IPS DF 6.9 (cell line): ENCODE measurements around the gene KCNH2.

ENCODE experiments used
- DNase-seq: peaks from one replicate; pipeline ENCODE4 v3.0.0-alpha.2; 2013; ENCODE audit warnings: low read depth, low spot score
- H3K27ac ChIP-seq: one replicate; pipeline ENCODE4 v1.5.1; 2013; ENCODE audit warnings: low read length, control low read depth
- H3K27me3 ChIP-seq: 2 replicates; pipeline ENCODE4 v1.6.1; 2013; ENCODE audit warnings: mild to moderate bottlenecking, low read length; ENCODE audit not compliant: control insufficient read depth, insufficient read depth
- H3K36me3 ChIP-seq: 2 replicates; pipeline ENCODE4 v1.6.1; 2013; ENCODE audit warnings: low read length; ENCODE audit not compliant: control insufficient read depth, insufficient read depth
- H3K4me1 ChIP-seq: 2 replicates; pipeline ENCODE4 v1.6.1; 2013; ENCODE audit warnings: low read length; ENCODE audit not compliant: control insufficient read depth, insufficient read depth
- H3K4me3 ChIP-seq: 2 replicates; pipeline ENCODE4 v1.5.1; 2013; ENCODE audit warnings: mild to moderate bottlenecking, low read length
- H3K9me3 ChIP-seq: 2 replicates; pipeline ENCODE4 v1.6.1; 2013; ENCODE audit warnings: low read length, inconsistent platforms; ENCODE audit not compliant: control insufficient read depth, insufficient read depth
- WGBS: extraction: QIAGEN DNeasy Blood & Tissue Kit; methylation state at CpG from one replicate; pipeline ENCODE4 v1.1.7; 2013; ENCODE audit warnings: mixed read lengths, missing lambda C conversion rate; ENCODE audit not compliant: insufficient read length, insufficient coverage; 5-methylcytosine and 5-hydroxymethylcytosine counted together

Gene KCNH2

DNA sequence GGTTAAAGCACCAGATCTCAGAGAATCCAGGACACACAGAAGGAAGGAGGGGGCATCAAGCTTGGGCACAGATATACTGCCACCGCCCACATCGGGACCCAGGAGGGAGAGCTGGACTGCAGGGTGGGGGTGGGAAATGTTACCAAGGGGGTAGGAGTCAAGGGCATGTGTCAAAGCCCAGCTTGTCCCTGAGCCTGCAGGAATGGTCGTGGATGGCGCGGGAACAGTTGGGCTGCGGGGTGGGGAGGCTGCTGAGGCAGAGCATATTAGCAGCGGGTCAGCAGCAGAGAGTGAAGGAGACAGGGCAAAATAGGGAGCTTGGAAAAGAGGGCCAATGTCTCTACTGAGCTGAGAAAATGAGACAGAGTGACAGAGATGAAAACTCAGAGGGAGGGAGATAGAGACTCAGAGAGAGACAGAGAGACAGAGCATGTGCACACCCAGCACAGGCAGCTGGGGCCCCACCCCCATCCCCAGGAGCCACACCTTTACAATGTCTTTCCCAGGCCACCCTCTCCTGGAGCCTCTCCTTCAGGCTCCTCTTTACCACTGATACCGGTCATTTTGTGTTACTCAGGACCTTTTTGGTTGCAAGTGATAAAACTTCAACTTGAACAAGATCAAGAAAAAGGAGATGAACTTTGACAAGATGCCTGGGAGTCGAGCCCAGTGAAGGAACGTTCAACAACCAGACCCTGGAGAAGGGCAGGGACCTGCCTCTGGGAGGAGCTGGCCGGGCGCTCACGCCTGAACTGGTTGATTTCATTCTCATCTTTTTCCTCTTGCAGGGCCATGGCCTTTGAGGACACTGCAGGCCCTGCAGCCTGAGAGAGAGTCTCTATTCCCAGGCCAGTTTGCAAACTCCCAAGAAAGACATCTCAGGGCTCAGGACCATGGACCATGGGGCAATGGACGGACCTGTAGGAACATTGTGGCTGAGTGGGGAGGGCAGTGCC is 75.8 kb downstream of the KCNH2 start:
- WGBS, result no CpG with 5 or more reads among the region's 14 CpGs
- Histone ChIP-seq H3K9me3 (no peaks in the 10 kb centered on the region), H3K27me3 (no peaks in the 10 kb centered on the region; the same call in 1 of the 2 replicates), H3K27ac (no peak overlapping the region), H3K4me1 (peaks cover 3% of the 10 kb centered on the region; the same call in 1 of the 2 replicates), H3K4me3 (no peak overlapping the region), H3K36me3 (no peaks in the 10 kb centered on the region)
- no peak for DNase-seq

DNA sequence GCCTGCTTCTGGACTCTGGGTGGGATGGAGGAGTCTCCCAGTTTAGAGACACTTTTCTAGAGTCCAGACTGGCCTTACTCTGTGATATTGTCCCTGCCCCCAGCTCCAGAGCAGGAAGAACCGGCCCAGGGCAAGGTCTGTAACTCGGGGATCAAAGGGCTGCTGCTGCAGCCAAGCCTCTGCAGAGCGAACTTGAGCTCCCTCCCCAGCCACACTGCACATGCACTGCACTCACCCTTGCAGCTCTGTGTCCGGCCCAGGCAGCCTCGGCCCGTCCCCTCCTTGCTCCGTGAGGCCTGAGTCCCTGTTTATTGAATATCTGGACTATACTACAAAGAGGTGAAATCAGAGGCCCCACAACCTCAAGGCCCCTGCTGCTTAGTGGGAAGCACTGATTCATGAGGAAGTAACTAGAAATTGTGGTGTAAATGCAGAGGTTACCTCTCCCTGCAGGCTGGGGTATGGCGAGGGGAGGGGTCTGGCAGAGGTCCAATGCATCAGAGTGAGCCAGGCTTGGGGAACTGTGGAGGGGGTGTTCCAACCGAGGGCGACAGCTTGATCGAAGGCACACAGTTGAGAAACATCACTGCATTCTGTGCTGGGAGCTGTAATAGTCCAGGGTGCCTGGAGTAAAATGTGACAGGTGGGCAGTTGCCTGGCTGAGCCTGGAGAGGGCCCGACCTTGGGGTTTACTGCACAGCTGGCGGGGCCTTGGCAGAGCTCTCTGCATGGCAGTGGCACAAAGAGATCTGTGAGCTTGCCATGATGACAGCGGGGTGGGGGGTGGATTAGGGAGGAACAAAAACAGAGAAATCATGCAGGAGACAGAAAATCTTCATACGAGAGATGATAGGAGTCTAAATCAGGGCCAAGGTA is 76.7 kb downstream of the KCNH2 start:
- Histone ChIP-seq H3K4me1 (peaks cover 3% of the 10 kb centered on the region; the same call in 1 of the 2 replicates), H3K9me3 (no peaks in the 10 kb centered on the region), H3K27ac (no peak overlapping the region), H3K36me3 (no peaks in the 10 kb centered on the region), H3K27me3 (no peaks in the 10 kb centered on the region; the same call in 1 of the 2 replicates), H3K4me3 (no peak overlapping the region)
- no CpG with 5 or more reads among the region's 15 CpGs for WGBS
- DNase-seq, result no peak

DNA sequence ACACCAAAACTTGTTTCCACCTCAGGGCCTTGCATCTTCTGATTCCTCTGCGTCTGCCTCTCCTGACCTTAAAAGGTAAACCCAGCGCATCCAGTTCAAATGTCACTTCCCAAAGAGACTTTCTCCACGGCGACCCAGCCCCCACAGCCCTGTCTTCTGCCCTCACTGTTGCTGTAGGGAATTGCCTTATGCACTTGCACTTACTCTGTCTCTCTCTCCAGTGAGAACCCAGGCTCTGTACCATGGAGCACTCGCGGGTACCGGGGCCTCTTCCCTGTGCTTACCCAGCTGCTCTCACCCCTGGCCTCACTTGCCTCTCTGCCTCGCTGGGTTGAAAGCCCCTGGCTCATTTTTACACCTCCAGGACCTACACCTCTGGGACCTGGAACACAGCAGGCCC is 77.4 kb downstream of the KCNH2 start:
- Histone ChIP-seq H3K27me3 (no peaks in the 10 kb centered on the region; the same call in 1 of the 2 replicates), H3K9me3 (no peaks in the 10 kb centered on the region), H3K36me3 (no peaks in the 10 kb centered on the region), H3K4me3 (no peak overlapping the region), H3K4me1 (peaks cover 3% of the 10 kb centered on the region; the same call in 1 of the 2 replicates), H3K27ac (no peak overlapping the region)
- WGBS, result no CpG with 5 or more reads among the region's 8 CpGs
- no peak for DNase-seq

DNA sequence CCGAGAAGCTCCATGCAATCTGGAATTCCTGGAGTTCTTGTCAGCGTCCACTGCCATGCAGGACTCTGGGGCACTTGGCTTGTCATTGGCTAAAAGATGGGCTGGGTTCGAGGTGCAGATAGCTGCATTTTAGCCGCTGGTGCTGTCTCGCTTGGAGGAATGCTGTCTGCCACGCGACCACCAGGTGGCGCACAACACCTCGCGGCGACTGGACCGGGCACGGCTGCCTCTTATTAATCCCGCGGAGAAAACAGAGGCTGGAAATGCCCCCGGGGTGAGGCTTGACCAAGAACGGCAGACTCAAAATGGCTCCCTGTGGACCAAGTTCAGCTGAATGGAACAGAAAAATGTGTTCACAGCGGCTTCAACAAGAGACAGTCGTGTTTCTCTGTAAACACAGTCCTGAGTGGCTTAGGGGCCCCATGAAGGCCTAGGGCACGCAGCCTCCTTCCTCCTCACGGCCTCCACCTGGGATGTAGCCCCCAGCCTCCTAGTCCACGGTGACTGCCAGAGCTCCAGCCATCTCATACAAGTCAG is 79.6 kb downstream of the KCNH2 start:
- Histone ChIP-seq H3K27me3 (no peaks in the 10 kb centered on the region; the same call in 1 of the 2 replicates), H3K36me3 (no peaks in the 10 kb centered on the region), H3K4me1 (peaks cover 3% of the 10 kb centered on the region; the same call in 1 of the 2 replicates), H3K27ac (no peak overlapping the region), H3K9me3 (no peaks in the 10 kb centered on the region), H3K4me3 (no peak overlapping the region)
- WGBS, result no CpG with 5 or more reads among the region's 22 CpGs
- DNase-seq, result peak; percentile 58

DNA sequence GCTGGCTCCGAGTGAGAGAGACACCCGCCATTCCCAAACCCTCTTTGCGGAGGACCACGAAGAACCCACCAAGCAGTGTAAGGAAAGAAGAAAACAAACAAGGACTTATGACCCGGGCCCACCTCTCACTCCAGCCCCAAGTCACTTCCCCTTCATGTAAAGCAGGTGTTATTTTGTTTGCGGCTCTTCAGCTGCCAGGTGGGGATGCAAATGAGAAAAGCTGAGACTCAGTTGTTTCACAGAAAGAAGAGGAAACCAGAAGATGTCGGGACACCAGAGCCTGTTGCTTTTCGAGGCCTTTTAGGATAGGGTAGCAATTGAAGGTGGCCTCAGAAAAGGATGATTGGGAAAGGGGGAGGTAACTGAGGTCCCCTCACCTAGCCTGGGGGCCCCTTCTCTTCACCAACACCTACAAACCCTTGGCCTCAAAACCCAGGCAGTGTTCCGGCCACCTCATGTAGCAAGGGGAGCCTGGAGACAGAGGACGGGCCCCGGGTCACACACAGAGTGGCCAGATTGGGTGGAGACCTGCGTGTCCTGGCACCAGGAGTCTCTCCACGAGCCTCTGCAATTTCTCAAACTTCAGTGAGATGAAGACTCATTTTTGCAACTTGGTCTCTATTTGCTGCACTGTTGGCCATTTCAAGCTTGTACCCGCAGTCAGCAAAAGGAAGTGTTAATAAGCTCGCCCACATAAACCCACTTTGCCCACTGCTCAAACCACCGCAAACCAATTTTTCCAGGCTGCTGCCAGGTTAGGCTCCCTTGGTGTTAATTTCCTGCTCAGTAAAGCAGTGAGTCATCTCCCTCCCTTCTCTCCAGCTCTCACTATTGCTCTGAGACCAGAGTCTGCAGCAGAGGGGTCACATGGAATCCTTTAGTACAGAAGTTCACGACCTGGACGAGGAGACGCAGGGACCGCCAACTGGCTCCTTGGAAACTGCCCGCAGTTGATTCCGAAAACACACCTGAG is 80.3 kb downstream of the KCNH2 start:
- no peak overlapping the region for H3K4me3 ChIP-seq
- no peaks in the 10 kb centered on the region for H3K36me3 ChIP-seq
- H3K27ac ChIP-seq, result no peak overlapping the region
- H3K9me3 ChIP-seq, result no peaks in the 10 kb centered on the region
- no peak for DNase-seq
- peaks cover 3% of the 10 kb centered on the region; the same call in 1 of the 2 replicates for H3K4me1 ChIP-seq
- H3K27me3 ChIP-seq, result no peaks in the 10 kb centered on the region; the same call in 1 of the 2 replicates
- no CpG with 5 or more reads among the region's 22 CpGs for WGBS

DNA sequence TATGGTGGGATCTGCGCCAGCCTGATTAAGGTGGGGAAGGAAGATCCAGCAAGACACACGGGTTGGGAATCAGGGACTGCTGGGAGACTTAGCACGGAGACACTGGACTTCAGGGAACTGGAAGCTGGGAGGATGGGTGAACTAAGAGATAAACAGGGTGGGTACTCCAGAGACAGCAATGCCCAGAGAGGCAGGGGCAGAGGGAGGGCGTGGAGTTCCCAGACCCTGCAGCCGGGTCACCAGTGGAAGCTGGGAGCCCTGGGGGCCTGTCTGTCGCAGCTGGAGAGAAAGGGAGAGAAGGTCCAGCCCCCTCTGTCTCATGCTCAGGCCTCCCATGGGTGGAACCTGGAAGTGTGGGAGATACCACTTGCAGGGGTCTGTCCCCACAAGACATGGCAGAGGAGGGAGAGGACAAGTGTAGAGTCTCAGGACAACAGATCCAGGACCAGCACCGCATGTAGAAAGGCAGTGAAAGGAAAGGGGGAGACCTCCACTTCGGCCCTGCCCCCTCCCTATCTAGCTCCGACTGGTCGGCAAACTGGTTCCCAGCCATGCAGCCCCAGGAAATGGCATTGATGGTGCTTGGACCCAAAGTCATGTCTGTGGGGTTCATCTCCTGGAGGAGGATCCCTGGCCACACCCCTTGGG is 81.4 kb downstream of the KCNH2 start:
- H3K4me3 ChIP-seq, result no peak overlapping the region
- H3K4me1 ChIP-seq, result peaks cover 3% of the 10 kb centered on the region; the same call in 1 of the 2 replicates
- no peaks in the 10 kb centered on the region; the same call in 1 of the 2 replicates for H3K27me3 ChIP-seq
- no peaks in the 10 kb centered on the region for H3K9me3 ChIP-seq
- WGBS, result no CpG with 5 or more reads among the region's 10 CpGs
- DNase-seq, result no peak
- no peaks in the 10 kb centered on the region for H3K36me3 ChIP-seq
- no peak overlapping the region for H3K27ac ChIP-seq

DNA sequence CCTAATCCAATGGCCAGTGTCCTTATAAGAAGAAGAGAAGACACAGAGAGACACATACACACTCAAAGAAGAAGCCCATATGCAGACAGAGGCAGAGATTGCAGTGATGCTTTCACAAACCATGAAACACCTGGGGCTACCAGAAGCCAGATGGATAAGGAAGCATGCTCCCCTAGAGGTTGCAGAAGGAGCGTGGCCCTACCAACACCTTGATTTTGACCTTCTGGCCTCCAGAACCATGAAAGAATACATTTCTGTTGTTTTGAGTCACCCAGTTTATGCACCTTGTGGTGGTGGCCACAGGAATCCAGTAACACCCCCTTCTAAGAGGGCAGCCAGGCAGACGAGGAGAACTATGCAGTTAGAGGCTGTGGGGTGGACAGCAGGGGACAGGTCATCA is 82.3 kb downstream of the KCNH2 start:
- Histone ChIP-seq H3K4me1 (no peaks in the 10 kb centered on the region), H3K27me3 (no peaks in the 10 kb centered on the region; the same call in 1 of the 2 replicates), H3K9me3 (no peaks in the 10 kb centered on the region), H3K4me3 (no peak overlapping the region), H3K27ac (no peak overlapping the region), H3K36me3 (no peaks in the 10 kb centered on the region)
- no CpG with 5 or more reads among the region's 2 CpGs for WGBS
- no peak for DNase-seq
